ENCODE data around the gene LIMA1. TPM values are rescaled to one million over a fixed set of nuclear protein-coding genes. Genes with fewer than 3 reads are reported as not detected.

LIMA1 gene
- total RNA-seq, 2 experiments from 2014 or later: 4.6 to 5.1 TPM

- no peaks in the 10 kb centered on the region for H3K27me3 Mint-ChIP-seq
- intact Hi-C loops (cut with DNase I, micrococcal nuclease): no loop called here
- POLR2A ChIA-PET: no interaction called here
- no peak overlapping the region for H3K27ac ChIP-seq (ENCODE audit: low read depth in 1 of 2, low read length in 2 of 2)
- no peaks in the 10 kb centered on the region for H3K27me3 ChIP-seq (ENCODE audit: control insufficient read depth in 1 of 2, insufficient read depth in 2 of 2, low read length in 2 of 2)
- no peak overlapping the region for H3K4me3 Mint-ChIP-seq
- H3K9me3 ChIP-seq (ENCODE audit: control insufficient read depth in 1 of 2, insufficient read depth in 1 of 2, low read length in 2 of 2): no peaks in the 10 kb centered on the region
- no peaks in the 10 kb centered on the region for H3K9me3 Mint-ChIP-seq
- H3K4me1 Mint-ChIP-seq (ENCODE audit: low read depth): no peaks in the 10 kb centered on the region
- no peaks in the 10 kb centered on the region for H3K4me1 ChIP-seq (ENCODE audit: insufficient read depth, low read length)
- no peak for TF ChIP-seq CTCF (IDR thresholded peaks at IDR 0.05)
- H3K36me3 ChIP-seq (ENCODE audit: insufficient read depth, low read length): peaks cover 63% of the 10 kb centered on the region
- CTCF ChIA-PET: interaction anchor here (1.0 kb wide), 1 partner anchor 13 kb away, joined by 4 read pairs; no protein-coding TSS in a partner anchor
- no peak overlapping the region for H3K4me3 ChIP-seq (ENCODE audit: low read length)
- peaks cover 69% of the 10 kb centered on the region for H3K36me3 Mint-ChIP-seq (ENCODE audit: low read depth)
- DNase-seq (no peak), ATAC-seq (ENCODE audit: poor library complexity) (no peak)
- no peak overlapping the region for H3K27ac Mint-ChIP-seq
These were observed 79.6 kb downstream of the LIMA1 start for GRCh38 chr12:50203691-50204090.

- Mint-ChIP-seq H3K36me3 (ENCODE audit: low read depth) (peaks cover 83% of the 10 kb centered on the region), H3K9me3 (no peaks in the 10 kb centered on the region), H3K4me3 (no peak overlapping the region), H3K27ac (no peak overlapping the region), H3K4me1 (ENCODE audit: low read depth) (no peaks in the 10 kb centered on the region), H3K27me3 (no peaks in the 10 kb centered on the region)
- ChIA-PET POLR2A (no interaction called here), CTCF (no interaction called here)
- no peak for DNase-seq
- Histone ChIP-seq H3K4me1 (ENCODE audit: insufficient read depth, low read length) (no peaks in the 10 kb centered on the region), H3K27ac (ENCODE audit: low read depth in 1 of 2, low read length in 2 of 2) (no peak overlapping the region), H3K9me3 (ENCODE audit: control insufficient read depth in 1 of 2, insufficient read depth in 1 of 2, low read length in 2 of 2) (no peaks in the 10 kb centered on the region), H3K36me3 (ENCODE audit: insufficient read depth, low read length) (peaks cover 66% of the 10 kb centered on the region), H3K27me3 (ENCODE audit: control insufficient read depth in 1 of 2, insufficient read depth in 2 of 2, low read length in 2 of 2) (no peaks in the 10 kb centered on the region), H3K4me3 (ENCODE audit: low read length) (no peak overlapping the region)
- intact Hi-C loops (cut with DNase I, micrococcal nuclease): no loop called here
- TF ChIP-seq CTCF (IDR thresholded peaks at IDR 0.05): no peak
- ATAC-seq (ENCODE audit: poor library complexity): no peak
These were observed 81.3 kb downstream of the LIMA1 start for GRCh38 chr12:50201987-50202521.

GRCh38 chr12:50200552-50201273, 82.6 kb downstream of the LIMA1 start:
- no peak for TF ChIP-seq CTCF (IDR thresholded peaks at IDR 0.05)
- no peak overlapping the region for H3K27ac Mint-ChIP-seq

More at GRCh38 chr12:50200552-50201273, 82.6 kb downstream of the LIMA1 start:
- Histone ChIP-seq H3K4me1 (ENCODE audit: insufficient read depth, low read length) (no peaks in the 10 kb centered on the region), H3K27me3 (ENCODE audit: control insufficient read depth in 1 of 2, insufficient read depth in 2 of 2, low read length in 2 of 2) (no peaks in the 10 kb centered on the region), H3K27ac (ENCODE audit: low read depth in 1 of 2, low read length in 2 of 2) (no peak overlapping the region), H3K36me3 (ENCODE audit: insufficient read depth, low read length) (peaks cover 61% of the 10 kb centered on the region), H3K9me3 (ENCODE audit: control insufficient read depth in 1 of 2, insufficient read depth in 1 of 2, low read length in 2 of 2) (no peaks in the 10 kb centered on the region), H3K4me3 (ENCODE audit: low read length) (no peak overlapping the region)
- no peak for DNase-seq
- no peaks in the 10 kb centered on the region for H3K9me3 Mint-ChIP-seq
- peaks cover 88% of the 10 kb centered on the region for H3K36me3 Mint-ChIP-seq (ENCODE audit: low read depth)
- intact Hi-C loops (cut with DNase I, micrococcal nuclease): no loop called here
- ATAC-seq (ENCODE audit: poor library complexity): no peak
- no peak overlapping the region for H3K4me3 Mint-ChIP-seq
- H3K27me3 Mint-ChIP-seq: no peaks in the 10 kb centered on the region
- no peaks in the 10 kb centered on the region for H3K4me1 Mint-ChIP-seq (ENCODE audit: low read depth)
- POLR2A ChIA-PET: interaction anchor here (1.3 kb wide), 1 partner anchor 20 kb away, joined by 5 read pairs; no protein-coding TSS in a partner anchor
- CTCF ChIA-PET: interaction anchor here (0.6 to 0.8 kb wide), 2 partner anchors 10 to 20 kb away, joined by 3 to 4 read pairs; no protein-coding TSS in a partner anchor
